Measurements from ENCODE around the gene UMAD1. TPM values are rescaled to one million over a fixed set of nuclear protein-coding genes. Genes with fewer than 3 reads are reported as not detected.

Gene UMAD1
- total RNA-seq, 1 donor from 2014 or later = 19.2 TPM

- DNase-seq (ENCODE audit: low spot score) = no peak
Measured at GRCh38 chr7:7688956-7689355, 48.4 kb downstream of the UMAD1 start.

- DNase-seq (ENCODE audit: low spot score) = no peak
Measured at GRCh38 chr7:7693881-7694280, 53.3 kb downstream of the UMAD1 start.

DNA sequence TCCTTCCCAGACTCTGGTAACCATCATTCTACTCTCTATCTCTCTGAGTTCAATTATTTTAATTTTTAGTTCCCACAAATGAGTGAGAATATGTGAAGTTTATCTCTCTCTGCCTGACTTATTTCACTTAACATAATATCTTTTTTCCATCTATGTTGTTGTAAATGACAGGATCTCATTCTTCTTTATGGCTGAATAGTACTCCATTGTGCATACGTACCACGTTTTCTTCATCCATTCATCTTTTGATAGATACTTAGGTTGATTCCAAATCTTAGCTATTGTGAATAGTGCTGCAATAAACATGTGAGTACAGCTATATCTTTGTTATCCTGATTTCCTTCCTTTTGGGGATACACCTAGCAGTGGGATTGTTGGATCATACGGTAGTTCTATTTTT lies 54.0 kb downstream of the UMAD1 start:
- DNase-seq (ENCODE audit: low spot score) = no peak

GRCh38 chr7:7695111-7695817 lies 54.7 kb downstream of the UMAD1 start:
- DNase-seq (ENCODE audit: low spot score) = no peak

GRCh38 chr7:7696458-7697119 lies 56.0 kb downstream of the UMAD1 start:
- no peak for DNase-seq (ENCODE audit: low spot score)

- no peak for DNase-seq (ENCODE audit: low spot score)
Measured at GRCh38 chr7:7698930-7699329, 58.4 kb downstream of the UMAD1 start.

GRCh38 chr7:7699380-7699779 lies 58.8 kb downstream of the UMAD1 start:
- no peak for DNase-seq (ENCODE audit: low spot score)

DNA sequence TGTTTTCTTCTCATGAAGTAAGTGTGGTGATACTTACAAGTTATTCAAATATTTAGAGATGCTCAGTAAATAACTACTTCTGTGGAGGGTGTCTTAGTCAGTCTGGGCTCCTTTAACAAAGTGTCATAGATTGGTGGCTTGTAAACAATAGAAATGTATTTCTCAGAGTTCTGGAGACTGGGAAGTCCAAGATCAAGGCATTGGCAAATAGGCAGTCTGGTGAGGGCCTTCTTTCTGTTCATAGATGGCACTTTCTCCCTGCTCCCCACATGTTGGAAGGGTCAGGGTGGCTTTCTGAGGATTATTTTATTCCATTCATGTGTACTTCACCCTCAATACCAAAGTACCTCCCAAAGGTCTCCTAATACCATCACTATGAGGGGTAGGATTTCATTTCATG lies 59.4 kb downstream of the UMAD1 start:
- DNase-seq (ENCODE audit: low spot score) = no peak

- no peak for DNase-seq (ENCODE audit: low spot score)
Measured at GRCh38 chr7:7701527-7701926, 61.0 kb downstream of the UMAD1 start.

- DNase-seq (ENCODE audit: low spot score) = no peak
Measured at GRCh38 chr7:7702826-7703225, 62.3 kb downstream of the UMAD1 start.

DNA sequence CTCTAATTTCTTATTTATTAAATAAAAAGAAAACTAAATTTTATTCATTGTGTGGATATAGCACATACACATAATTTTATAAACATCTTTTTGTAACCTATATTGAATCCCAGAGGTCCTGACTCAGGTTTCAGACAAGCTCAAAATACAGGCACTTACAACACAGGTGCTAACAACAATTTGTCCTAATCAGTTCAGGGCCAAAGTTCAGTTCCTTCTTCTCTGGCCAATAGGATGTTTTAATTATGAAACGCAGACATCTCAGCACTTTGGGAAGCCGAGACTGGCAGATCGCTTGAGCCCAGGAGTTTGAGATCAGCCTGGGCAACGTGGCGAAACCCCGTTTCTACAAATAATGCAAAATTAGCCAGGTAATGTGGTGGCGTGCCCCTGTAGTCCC lies 62.9 kb downstream of the UMAD1 start:
- DNase-seq (ENCODE audit: low spot score) = no peak

DNA sequence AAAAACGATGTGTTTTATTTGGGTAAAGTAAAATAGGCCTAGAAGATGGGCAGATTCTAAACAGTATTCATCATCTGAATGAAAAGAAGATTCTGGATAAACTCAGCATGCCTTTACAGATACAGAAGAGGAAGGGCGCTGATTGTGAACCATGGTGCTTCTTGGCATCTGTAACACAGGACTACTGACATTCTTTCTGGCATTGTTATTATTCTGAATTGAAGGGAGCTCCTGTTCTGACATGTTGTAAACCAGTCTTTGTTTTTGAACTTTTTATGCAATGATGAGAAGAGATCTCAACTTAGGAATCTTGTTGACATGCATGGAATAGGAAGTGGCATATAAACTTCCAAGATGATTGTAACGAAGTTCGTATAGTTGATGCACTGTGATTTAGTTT lies 64.3 kb downstream of the UMAD1 start:
- no peak for DNase-seq (ENCODE audit: low spot score)

DNA sequence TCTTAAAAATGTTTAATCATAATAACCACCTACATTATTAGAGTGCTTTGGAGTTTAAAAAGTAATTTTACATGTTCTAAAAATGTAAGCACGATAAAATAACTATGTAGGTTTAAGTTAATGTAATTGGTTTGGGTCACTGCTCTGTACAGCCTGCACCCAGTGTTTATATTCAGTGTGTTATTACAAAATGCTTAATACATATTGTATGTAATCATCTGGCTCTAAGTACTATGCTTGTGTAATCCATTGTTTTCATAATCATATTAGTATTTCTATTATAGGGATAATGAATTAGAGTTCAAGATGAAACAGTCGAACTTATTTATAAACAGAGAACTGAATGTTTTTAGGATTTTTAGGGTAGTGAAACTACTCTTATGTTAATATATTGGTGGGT lies 64.8 kb downstream of the UMAD1 start:
- DNase-seq (ENCODE audit: low spot score) = no peak

GRCh38 chr7:7706101-7706511 lies 65.6 kb downstream of the UMAD1 start:
- DNase-seq (ENCODE audit: low spot score) = no peak

DNA sequence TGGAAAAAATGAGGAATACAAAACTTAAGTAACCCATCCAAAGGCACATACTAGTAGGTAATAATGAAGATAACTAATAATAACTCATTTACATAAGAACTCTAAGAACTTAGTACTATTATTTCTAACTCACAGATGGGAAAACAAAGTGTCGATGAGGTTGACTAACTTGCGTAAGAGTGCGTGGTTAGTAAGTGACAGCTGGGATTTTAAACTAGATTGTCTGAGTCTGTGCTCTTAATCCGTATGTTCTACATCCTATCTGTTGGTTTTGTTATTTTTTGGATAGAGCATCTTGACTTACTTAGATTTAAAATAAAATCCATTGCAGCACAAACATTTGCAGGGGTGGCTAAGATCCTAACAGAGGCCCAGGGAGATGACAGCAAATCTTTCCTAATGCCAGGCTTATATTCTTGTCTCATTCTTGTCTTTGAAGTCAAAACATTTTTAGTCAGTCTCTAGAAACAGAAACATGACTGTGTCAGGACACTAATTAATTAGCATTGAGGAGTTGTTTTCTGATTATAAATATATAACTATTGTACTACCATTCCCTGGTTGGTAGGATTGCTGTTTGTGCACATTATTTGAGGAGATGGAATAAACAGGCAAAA lies 66.1 kb downstream of the UMAD1 start:
- DNase-seq (ENCODE audit: low spot score) = no peak

DNA sequence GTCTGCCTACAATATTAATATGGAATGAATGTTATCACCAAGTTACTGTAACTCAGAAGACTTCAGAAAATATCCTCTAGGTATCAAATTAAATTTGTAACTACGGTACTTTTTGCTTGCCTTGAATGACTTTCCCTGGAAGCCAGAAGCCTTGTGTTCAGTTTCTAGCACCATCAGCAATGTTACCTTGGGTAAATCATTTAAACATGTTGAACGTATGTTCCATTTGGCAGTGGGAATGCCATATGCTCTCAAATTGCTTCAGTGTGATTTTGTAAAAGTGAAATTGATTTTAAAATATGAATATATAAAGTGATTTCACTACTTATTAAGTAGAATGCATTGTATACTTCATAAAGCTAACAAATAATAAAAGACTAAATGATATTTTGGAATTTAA lies 66.7 kb downstream of the UMAD1 start:
- DNase-seq (ENCODE audit: low spot score) = no peak

DNA sequence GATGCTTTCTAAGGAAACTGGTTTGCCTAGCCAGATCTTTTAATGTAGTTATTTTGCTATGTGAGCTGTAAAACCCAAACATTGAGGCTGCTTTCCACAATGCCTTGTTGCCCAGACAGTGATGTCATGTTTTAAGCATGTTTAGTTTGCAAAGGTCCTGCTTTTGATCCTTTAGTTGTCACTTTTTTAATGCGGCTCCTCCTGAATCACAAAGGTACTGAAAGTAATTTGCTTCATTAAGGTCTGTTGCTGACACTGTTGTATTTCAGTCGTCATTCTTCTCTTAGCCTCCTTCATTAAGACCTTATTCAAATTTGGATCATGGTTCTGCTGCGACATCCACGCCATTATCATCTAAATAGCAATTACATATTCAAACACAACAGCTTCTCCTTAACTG lies 67.3 kb downstream of the UMAD1 start:
- no peak for DNase-seq (ENCODE audit: low spot score)

GRCh38 chr7:7709291-7709690 lies 68.7 kb downstream of the UMAD1 start:
- no peak for DNase-seq (ENCODE audit: low spot score)

DNA sequence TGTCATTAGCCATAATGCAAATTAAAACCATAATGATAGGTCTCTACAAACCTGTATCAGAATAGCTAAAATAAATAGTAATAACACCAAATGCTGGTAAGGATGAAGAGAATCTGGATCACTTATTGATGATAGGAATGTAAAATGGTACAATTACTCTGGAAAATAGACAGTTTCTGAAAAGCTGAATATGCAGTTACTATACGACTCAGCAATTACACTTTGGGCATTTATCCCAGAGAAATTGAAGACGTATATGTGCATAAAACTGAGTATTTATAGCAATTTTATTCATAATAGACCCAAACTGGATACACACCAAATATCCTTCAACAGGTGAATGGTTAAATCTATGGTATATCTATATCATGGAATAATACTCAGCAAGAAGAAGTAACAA lies 69.9 kb downstream of the UMAD1 start:
- no peak for DNase-seq (ENCODE audit: low spot score)

DNA sequence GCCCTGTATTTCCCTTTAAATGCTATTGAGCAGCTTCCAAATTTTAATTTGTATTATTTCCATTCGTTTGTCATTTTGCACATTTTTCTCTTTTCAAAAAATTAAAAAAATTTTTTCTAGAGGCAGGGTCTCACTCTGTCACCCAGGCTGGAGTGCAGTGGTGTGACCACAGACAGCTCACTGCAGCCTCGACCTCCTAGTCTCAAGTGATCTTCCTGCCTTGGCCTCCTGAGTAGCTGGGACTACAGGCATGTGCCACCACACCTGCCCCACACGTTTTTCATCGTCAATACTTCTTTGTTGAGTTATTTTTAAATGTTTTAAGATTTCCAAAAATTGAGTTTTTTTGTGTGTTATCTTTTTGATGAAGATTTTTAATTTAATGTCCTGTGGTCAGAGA lies 73.2 kb downstream of the UMAD1 start:
- DNase-seq (ENCODE audit: low spot score) = no peak

DNA sequence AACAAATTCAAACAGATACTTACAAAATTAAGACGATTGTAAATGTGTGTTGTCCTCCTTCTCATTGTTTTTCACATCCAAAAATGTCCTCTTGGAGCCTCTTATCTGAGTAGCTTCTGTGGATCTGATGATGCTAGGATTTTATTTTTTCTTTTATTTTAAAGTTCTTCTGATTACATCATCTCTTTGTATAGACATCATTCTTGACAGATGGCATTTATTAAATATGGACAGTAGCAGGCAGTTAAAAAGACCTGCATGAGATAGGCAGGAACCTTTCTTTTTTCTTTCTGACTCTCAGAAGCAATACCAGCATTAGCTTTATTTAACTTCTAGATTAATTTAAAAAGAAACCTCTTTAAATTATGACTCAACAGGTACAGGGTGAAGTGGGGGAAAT lies 77.9 kb downstream of the UMAD1 start, which contains the start of gene RPA3:
RPA3 (minus strand) TSS at position 116 of the 400 bp plus-strand sequence. CDS start 78,189 bp downstream, outside the sequence.
- no peak for DNase-seq (ENCODE audit: low spot score)

- no peak for DNase-seq (ENCODE audit: low spot score)
Measured at GRCh38 chr7:7719236-7719635, 78.7 kb downstream of the UMAD1 start.

DNA sequence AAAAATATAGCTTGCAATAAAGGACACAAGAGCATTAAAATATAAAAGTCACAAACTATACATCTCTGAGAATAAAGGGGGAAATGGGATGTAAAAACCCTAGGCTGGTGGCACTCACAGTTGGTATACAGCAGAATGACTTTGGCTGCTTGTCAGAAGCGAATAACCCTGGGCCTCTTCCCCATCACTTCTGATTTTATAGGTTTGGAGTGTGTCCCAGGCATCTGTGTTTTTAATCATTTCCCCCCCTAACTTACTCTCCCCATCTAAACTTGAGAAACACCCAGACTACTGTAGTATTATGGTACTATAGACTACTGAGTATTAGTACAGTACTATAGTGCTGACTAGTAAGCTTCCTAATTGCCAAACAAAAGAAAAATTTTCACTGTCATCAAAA lies 79.6 kb downstream of the UMAD1 start:
- no peak for DNase-seq (ENCODE audit: low spot score)

Data from ureter (tissue), 1 donor.